A549 (cell line): ENCODE results near the gene CD300A. TPM values are rescaled to one million over a fixed set of nuclear protein-coding genes. Genes with fewer than 3 reads are reported as not detected.

Experiments
- ATAC-seq, 2 experiments: fragments of 200-7000 bp in 1 of 2; fragments of >200 bp in 1 of 2; cut with Nextera tagmentation in 1 of 2; cut with Tn5 transposase in 1 of 2; 3 replicates each; pipeline versions ENCODE4 v1.8.0 to v1.9.1; 2018 to 2020; ENCODE audit warnings: mild to moderate bottlenecking in 1 of 2, moderate library complexity in 1 of 2
- CTCF ChIA-PET: fragments of 300-600 bp; sonication (Branson Sonifier 250); formaldehyde crosslinking; extraction: SDS; loops from one replicate; lab custom pipeline; 2021; ENCODE audit warnings: antibody characterized with exemption, inconsistent platforms; lab: Yijun Ruan, JAX
- POLR2A ChIA-PET: fragments of 350-600 bp; formaldehyde crosslinking; extraction: SDS; loops from one replicate; lab custom pipeline; 2021; ENCODE audit warnings: antibody characterized with exemption, inconsistent platforms; lab: Yijun Ruan, JAX
- DNase-seq, 2 experiments: peaks; one replicate each; pipeline versions ENCODE4 v3.0.0 to v3.0.0-alpha.2; 2011 to 2016; ENCODE audit warnings: low read depth in 1 of 2, low spot score in 1 of 2
- FAIRE-seq: peaks from 2 replicates; lab custom pipeline; 2011; peaks lifted over from hg19 to GRCh38; lab: Jason Lieb, UNC
- H3K27ac ChIP-seq, 2 experiments: fragments of >200 bp; sonication (Bioruptor Twin); formaldehyde crosslinking; 3 replicates each; pipeline ENCODE4 v1.5.1; 2016 to 2017
- H3K4me1 ChIP-seq: fragments of >200 bp; sonication (Bioruptor Twin); formaldehyde crosslinking; 3 replicates; pipeline ENCODE4 v1.6.1; 2016
- H3K4me2 ChIP-seq: fragments of >200 bp; sonication (Bioruptor Twin); formaldehyde crosslinking; 3 replicates; pipeline ENCODE4 v1.6.1; 2016
- H3K4me3 ChIP-seq: fragments of >200 bp; sonication (Bioruptor Twin); formaldehyde crosslinking; 3 replicates; pipeline ENCODE4 v1.5.1; 2016
- H3K9me3 ChIP-seq: fragments of >200 bp; sonication (Bioruptor Twin); formaldehyde crosslinking; 3 replicates; pipeline ENCODE4 v1.6.1; 2016
- CHD4 ChIP-seq: fragments of 200-600 bp; sonication (generic); IDR thresholded peaks from 2 replicates; pipeline ENCODE4 v1.6.1; 2016; ENCODE audit warnings: antibody characterized with exemption, mild to moderate bottlenecking, borderline replicate concordance
- EHF ChIP-seq: fragments of 250-450 bp; sonication (Bioruptor Pico); IDR thresholded peaks from 2 replicates; pipeline ENCODE4 v1.5.0; 2020; ENCODE audit warnings: mild to moderate bottlenecking
- ELK1 ChIP-seq: fragments of 150-350 bp; IDR thresholded peaks from 2 replicates; pipeline ENCODE4 v1.6.1; 2014; ENCODE audit warnings: low read depth, mild to moderate bottlenecking, low read length
- ESRRA ChIP-seq: fragments of 150-350 bp; IDR thresholded peaks from 2 replicates; pipeline ENCODE4 v1.6.1; 2014; ENCODE audit warnings: mild to moderate bottlenecking, low read length, borderline replicate concordance
- FOSB ChIP-seq: fragments of 250-450 bp; sonication (Bioruptor Pico); IDR thresholded peaks from 2 replicates; pipeline ENCODE4 v1.5.0; 2020; ENCODE audit warnings: mild to moderate bottlenecking, moderate library complexity
- HDAC2 ChIP-seq: fragments of 200-600 bp; sonication (generic); IDR thresholded peaks from 2 replicates; pipeline ENCODE4 v1.6.1; 2016
- HOXA7 ChIP-seq: fragments of 250-450 bp; sonication (Bioruptor Pico); IDR thresholded peaks from 2 replicates; pipeline ENCODE4 v1.5.0; 2020; ENCODE audit warnings: mild to moderate bottlenecking, moderate library complexity
- HOXB13 ChIP-seq: fragments of 250-450 bp; sonication (Bioruptor Pico); IDR thresholded peaks from 2 replicates; pipeline ENCODE4 v1.5.0; 2020; ENCODE audit warnings: low read depth, mild to moderate bottlenecking, moderate library complexity
- JUN ChIP-seq, 2 experiments: fragments of >200 bp; sonication (Bioruptor Twin); formaldehyde crosslinking; IDR thresholded peaks; 2 replicates in 1 of 2; 3 replicates in 1 of 2; pipeline ENCODE4 v1.6.1; 2016 to 2017
- JUNB ChIP-seq: fragments of >200 bp; sonication (Bioruptor Twin); formaldehyde crosslinking; IDR thresholded peaks from 2 replicates; pipeline ENCODE4 v1.6.1; 2016
- KDM1A ChIP-seq: fragments of 200-600 bp; sonication (generic); IDR thresholded peaks from 2 replicates; pipeline ENCODE4 v1.6.1; 2016; ENCODE audit warnings: low read depth, mild to moderate bottlenecking
- MAZ ChIP-seq: fragments of 150-350 bp; IDR thresholded peaks from 2 replicates; pipeline ENCODE4 v1.6.1; 2014; ENCODE audit warnings: antibody characterized with exemption, low read depth, low read length, borderline replicate concordance
- NPAS2 ChIP-seq: fragments of 250-450 bp; sonication (Bioruptor Pico); IDR thresholded peaks from 2 replicates; pipeline ENCODE4 v1.8.0; 2022; ENCODE audit warnings: mild to moderate bottlenecking, moderate library complexity, borderline replicate concordance
- NR3C1 ChIP-seq: fragments of >200 bp; sonication (Bioruptor Twin); formaldehyde crosslinking; IDR thresholded peaks from 3 replicates; pipeline ENCODE4 v1.6.1; 2017
- PHF8 ChIP-seq: fragments of 200-600 bp; sonication (generic); IDR thresholded peaks from 2 replicates; pipeline ENCODE4 v1.6.1; 2016; ENCODE audit warnings: low read depth, mild to moderate bottlenecking, antibody characterized with exemption, moderate library complexity, borderline replicate concordance
- POLR2AphosphoS2 ChIP-seq: conservative IDR thresholded peaks from 2 replicates; pipeline ENCODE4 v1.6.1; 2012; ENCODE audit warnings: low read length, improper control_type of control experiment, inconsistent platforms
- RAD21 ChIP-seq, 2 experiments: fragments of >200 bp in 1 of 2; sonication (Bioruptor Twin) in 1 of 2; formaldehyde crosslinking in 1 of 2; IDR thresholded peaks in 1 of 2; conservative IDR thresholded peaks in 1 of 2; 2 replicates in 1 of 2; 3 replicates in 1 of 2; pipeline ENCODE4 v1.6.1; 2012 to 2018; ENCODE audit warnings: inconsistent platforms in 1 of 2
- RARB ChIP-seq: fragments of 250-450 bp; sonication (Bioruptor Pico); IDR thresholded peaks from 2 replicates; pipeline ENCODE4 v1.8.0; 2021; ENCODE audit warnings: mild to moderate bottlenecking, moderate library complexity
- SMC3 ChIP-seq: fragments of >200 bp; sonication (Bioruptor Twin); formaldehyde crosslinking; IDR thresholded peaks from 3 replicates; pipeline ENCODE4 v1.6.1; 2018; ENCODE audit warnings: inconsistent platforms
- TFCP2L1 ChIP-seq: fragments of 250-450 bp; sonication (Bioruptor Pico); IDR thresholded peaks from 2 replicates; pipeline ENCODE4 v1.5.0; 2021; ENCODE audit warnings: mild to moderate bottlenecking
- ZC3H11A ChIP-seq: fragments of 450-650 bp; IDR thresholded peaks from 2 replicates; pipeline ENCODE4 v1.6.1; 2014; ENCODE audit warnings: antibody characterized with exemption, mild to moderate bottlenecking
- ZSCAN20 ChIP-seq: fragments of 250-450 bp; sonication (Bioruptor Pico); IDR thresholded peaks from 2 replicates; pipeline ENCODE4 v1.8.0; 2022; ENCODE audit warnings: mild to moderate bottlenecking, moderate library complexity
- WGBS: methylation state at CpG from one replicate; pipeline ENCODE4 v1.1.6; 2017; ENCODE audit errors: missing lambda C conversion rate; 5-methylcytosine and 5-hydroxymethylcytosine counted together
- polyA plus RNA-seq, 4 experiments: library from polyadenylated mRNA; depleted of rRNA in 3 of 4; stranded (reverse); fragments of >200 nt; fragmentation: RNase III in 1 of 4; extraction: RNeasy Plus Mini Kit Qiagen cat#74134 plus additional on column Dnase treatment in 1 of 4; gene quantifications; 2 replicates in 3 of 4; 3 replicates in 1 of 4; pipeline ENCODE4 v1.2.3, GENCODE V29; 2011 to 2017
- TF ChIP-seq, protein P1 (sequence below): fragments of 450-650 bp; IDR thresholded peaks from 2 replicates; pipeline ENCODE4 v1.6.1; 2014; ENCODE audit warnings: antibody characterized with exemption
- TF ChIP-seq, protein P2 (sequence below): fragments of 250-450 bp; sonication (Bioruptor Pico); IDR thresholded peaks from 2 replicates; pipeline ENCODE4 v1.5.0; 2020; ENCODE audit warnings: low read depth, mild to moderate bottlenecking, moderate library complexity
- TF ChIP-seq, protein P3 (sequence below): fragments of 250-450 bp; sonication (Bioruptor Pico); IDR thresholded peaks from 2 replicates; pipeline ENCODE4 v1.5.0; 2021; ENCODE audit warnings: mild to moderate bottlenecking, moderate library complexity, borderline replicate concordance
- TF ChIP-seq, protein P4 (sequence below): fragments of >200 bp; sonication (Bioruptor Twin); formaldehyde crosslinking; IDR thresholded peaks from 3 replicates; pipeline ENCODE4 v1.5.1; 2016

CD300A gene
- polyA plus RNA-seq, 2 of the 4 experiments (the other 2 are of a cell fraction), result not detected

- Histone ChIP-seq H3K27ac (no peak overlapping the region), H3K4me3 (no peak overlapping the region), H3K4me1 (peaks cover under 1% of the 10 kb centered on the region; the same call in 2 of the 3 replicates), H3K4me2 (no peak overlapping the region), H3K9me3 (no peaks in the 10 kb centered on the region)
- CTCF ChIA-PET, result interaction anchor here (0.6 to 7.4 kb wide), 6 partner anchors 24 to 159 kb away, joined by 3 to 127 read pairs (median 18); no protein-coding TSS in a partner anchor
- DNase-seq (no peak), FAIRE-seq (no peak), ATAC-seq (peak in 1 of 2 experiments; percentile 19; a peak in 1 of 6 replicates)
- POLR2A ChIA-PET, result no interaction called here
- TF ChIP-seq, protein P1, sequence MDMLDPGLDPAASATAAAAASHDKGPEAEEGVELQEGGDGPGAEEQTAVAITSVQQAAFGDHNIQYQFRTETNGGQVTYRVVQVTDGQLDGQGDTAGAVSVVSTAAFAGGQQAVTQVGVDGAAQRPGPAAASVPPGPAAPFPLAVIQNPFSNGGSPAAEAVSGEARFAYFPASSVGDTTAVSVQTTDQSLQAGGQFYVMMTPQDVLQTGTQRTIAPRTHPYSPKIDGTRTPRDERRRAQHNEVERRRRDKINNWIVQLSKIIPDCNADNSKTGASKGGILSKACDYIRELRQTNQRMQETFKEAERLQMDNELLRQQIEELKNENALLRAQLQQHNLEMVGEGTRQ, result no peak
- peak in 1 of 2 experiments; percentile 5; a peak in 1 of 5 replicates for TF ChIP-seq RAD21 (conservative IDR thresholded peaks at IDR 0.05 in 1 of 2, IDR thresholded peaks at IDR 0.05 in 1 of 2)
- WGBS, result 13% methylated on average over 2 of the region's 2 CpGs
These were observed 6.2 kb upstream of the CD300A start for GRCh38 chr17:74460241-74460640.

GRCh38 chr17:74460996-74461395 is 5.4 kb upstream of the CD300A start:
- CTCF ChIA-PET, result interaction anchor here (0.6 to 7.4 kb wide), 5 partner anchors 24 to 142 kb away, joined by 3 to 127 read pairs (median 5); no protein-coding TSS in a partner anchor
- no peak overlapping the region for H3K4me3 ChIP-seq
- H3K9me3 ChIP-seq, result no peaks in the 10 kb centered on the region
- POLR2A ChIA-PET, result interaction anchor here (0.6 kb wide), 1 partner anchor 108 kb away, joined by 3 read pairs; no protein-coding TSS in a partner anchor
- no peak overlapping the region for H3K27ac ChIP-seq
- 57% methylated on average over 7 of the region's 7 CpGs for WGBS
- DNase-seq (no peak), FAIRE-seq (no peak), ATAC-seq (no peak)
- H3K4me1 ChIP-seq, result no peaks in the 10 kb centered on the region
- TF ChIP-seq MAZ (no peak), JUNB (no peak), POLR2AphosphoS2 (no peak), ZSCAN20 (no peak), SMC3 (no peak), ZC3H11A (no peak), CHD4 (no peak), HOXB13 (CRISPR knock-in tag) (no peak), PHF8 (no peak), ELK1 (no peak), RARB (CRISPR knock-in tag) (no peak), ESRRA (no peak)
- TF ChIP-seq, protein P2, sequence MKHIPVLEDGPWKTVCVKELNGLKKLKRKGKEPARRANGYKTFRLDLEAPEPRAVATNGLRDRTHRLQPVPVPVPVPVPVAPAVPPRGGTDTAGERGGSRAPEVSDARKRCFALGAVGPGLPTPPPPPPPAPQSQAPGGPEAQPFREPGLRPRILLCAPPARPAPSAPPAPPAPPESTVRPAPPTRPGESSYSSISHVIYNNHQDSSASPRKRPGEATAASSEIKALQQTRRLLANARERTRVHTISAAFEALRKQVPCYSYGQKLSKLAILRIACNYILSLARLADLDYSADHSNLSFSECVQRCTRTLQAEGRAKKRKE (CRISPR knock-in tag), result no peak
- TF ChIP-seq, protein P3, sequence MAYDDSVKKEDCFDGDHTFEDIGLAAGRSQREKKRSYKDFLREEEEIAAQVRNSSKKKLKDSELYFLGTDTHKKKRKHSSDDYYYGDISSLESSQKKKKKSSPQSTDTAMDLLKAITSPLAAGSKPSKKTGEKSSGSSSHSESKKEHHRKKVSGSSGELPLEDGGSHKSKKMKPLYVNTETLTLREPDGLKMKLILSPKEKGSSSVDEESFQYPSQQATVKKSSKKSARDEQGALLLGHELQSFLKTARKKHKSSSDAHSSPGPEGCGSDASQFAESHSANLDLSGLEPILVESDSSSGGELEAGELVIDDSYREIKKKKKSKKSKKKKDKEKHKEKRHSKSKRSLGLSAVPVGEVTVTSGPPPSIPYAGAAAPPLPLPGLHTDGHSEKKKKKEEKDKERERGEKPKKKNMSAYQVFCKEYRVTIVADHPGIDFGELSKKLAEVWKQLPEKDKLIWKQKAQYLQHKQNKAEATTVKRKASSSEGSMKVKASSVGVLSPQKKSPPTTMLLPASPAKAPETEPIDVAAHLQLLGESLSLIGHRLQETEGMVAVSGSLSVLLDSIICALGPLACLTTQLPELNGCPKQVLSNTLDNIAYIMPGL (CRISPR knock-in tag), result no peak
- no peak overlapping the region for H3K4me2 ChIP-seq

GRCh38 chr17:74461611-74462010 is 4.8 kb upstream of the CD300A start:
- WGBS, result 62% methylated on average over 10 of the region's 10 CpGs
- ChIA-PET CTCF (interaction anchor here (1.0 to 1.8 kb wide), 3 partner anchors 25 to 141 kb away, joined by 3 to 8 read pairs (median 5); no protein-coding TSS in a partner anchor), POLR2A (interaction anchor here (0.6 kb wide), 1 partner anchor 108 kb away, joined by 3 read pairs; no protein-coding TSS in a partner anchor)
- Histone ChIP-seq H3K4me2 (no peak overlapping the region), H3K4me3 (no peak overlapping the region), H3K27ac (no peak overlapping the region), H3K4me1 (no peaks in the 10 kb centered on the region), H3K9me3 (no peaks in the 10 kb centered on the region)
- FAIRE-seq, result no peak
- no peak for ATAC-seq
- DNase-seq, result no peak
- TF ChIP-seq HOXA7 (CRISPR knock-in tag) (no peak), JUN (IDR thresholded peaks at IDR 0.05) (no peak), NPAS2 (CRISPR knock-in tag) (no peak), EHF (no peak), KDM1A (no peak), FOSB (CRISPR knock-in tag) (no peak), HDAC2 (no peak), POLR2AphosphoS2 (no peak), JUNB (no peak), TFCP2L1 (no peak), ZC3H11A (no peak), ESRRA (no peak), NR3C1 (no peak)
- TF ChIP-seq, protein P4, sequence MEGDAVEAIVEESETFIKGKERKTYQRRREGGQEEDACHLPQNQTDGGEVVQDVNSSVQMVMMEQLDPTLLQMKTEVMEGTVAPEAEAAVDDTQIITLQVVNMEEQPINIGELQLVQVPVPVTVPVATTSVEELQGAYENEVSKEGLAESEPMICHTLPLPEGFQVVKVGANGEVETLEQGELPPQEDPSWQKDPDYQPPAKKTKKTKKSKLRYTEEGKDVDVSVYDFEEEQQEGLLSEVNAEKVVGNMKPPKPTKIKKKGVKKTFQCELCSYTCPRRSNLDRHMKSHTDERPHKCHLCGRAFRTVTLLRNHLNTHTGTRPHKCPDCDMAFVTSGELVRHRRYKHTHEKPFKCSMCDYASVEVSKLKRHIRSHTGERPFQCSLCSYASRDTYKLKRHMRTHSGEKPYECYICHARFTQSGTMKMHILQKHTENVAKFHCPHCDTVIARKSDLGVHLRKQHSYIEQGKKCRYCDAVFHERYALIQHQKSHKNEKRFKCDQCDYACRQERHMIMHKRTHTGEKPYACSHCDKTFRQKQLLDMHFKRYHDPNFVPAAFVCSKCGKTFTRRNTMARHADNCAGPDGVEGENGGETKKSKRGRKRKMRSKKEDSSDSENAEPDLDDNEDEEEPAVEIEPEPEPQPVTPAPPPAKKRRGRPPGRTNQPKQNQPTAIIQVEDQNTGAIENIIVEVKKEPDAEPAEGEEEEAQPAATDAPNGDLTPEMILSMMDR, result no peak
- TF ChIP-seq, protein P1, result no peak
